Activated T-helper 2 cell treated with anti-CD3 and anti-CD28 coated beads, Interferon-gamma antibody, Interleukin-2, Interleukin-4, amounts not matched to agents 10 μg/mL and 5 μg/mL and 100 μg/mL, durations not matched to agents 14 hours and 24 hours and 36 hours (primary cell): ENCODE results near the gene GAB2. TPM values are rescaled to one million over a fixed set of nuclear protein-coding genes. Genes with fewer than 3 reads are reported as not detected.
"Not testable (repeated sequence)": the region's sequence is repeated elsewhere in the genome, so short reads cannot be mapped to it uniquely, and the experiment has no call there.

Source experiments
- DNase-seq: peaks from one replicate; pipeline ENCODE4 v3.0.0; 2021; ENCODE audit warnings: low spot score
- H3K27ac Mint-ChIP-seq: one replicate; pipeline ENCODE4 v1.8.0; 2021; ENCODE audit warnings: mixed read lengths
- H3K27me3 Mint-ChIP-seq: one replicate; pipeline ENCODE4 v1.8.0; 2021; ENCODE audit warnings: low read depth, mixed read lengths
- H3K36me3 Mint-ChIP-seq: one replicate; pipeline ENCODE4 v1.8.0; 2021; ENCODE audit warnings: low read depth, mixed read lengths
- H3K4me1 Mint-ChIP-seq: one replicate; pipeline ENCODE4 v1.8.0; 2021; ENCODE audit warnings: low read depth, mixed read lengths
- H3K4me3 Mint-ChIP-seq: one replicate; pipeline ENCODE4 v1.8.0; 2021; ENCODE audit warnings: low read depth, mild to moderate bottlenecking, moderate library complexity, mixed read lengths
- H3K9me3 Mint-ChIP-seq: one replicate; pipeline ENCODE4 v1.8.0; 2021; ENCODE audit warnings: mixed read lengths
- intact Hi-C: fragments of 100-400 bp; cut with micrococcal nuclease; formaldehyde crosslinking; loops from one replicate; pipeline ENCODE4 v1.15.1; 2023
- total RNA-seq: library from RNA; stranded (reverse); gene quantifications from 2 replicates; pipeline ENCODE4 v1.2.3, GENCODE V29; 2022

The GAB2 gene
- total RNA-seq, 1 donor from 2014 or later = 32.8 TPM

DNA sequence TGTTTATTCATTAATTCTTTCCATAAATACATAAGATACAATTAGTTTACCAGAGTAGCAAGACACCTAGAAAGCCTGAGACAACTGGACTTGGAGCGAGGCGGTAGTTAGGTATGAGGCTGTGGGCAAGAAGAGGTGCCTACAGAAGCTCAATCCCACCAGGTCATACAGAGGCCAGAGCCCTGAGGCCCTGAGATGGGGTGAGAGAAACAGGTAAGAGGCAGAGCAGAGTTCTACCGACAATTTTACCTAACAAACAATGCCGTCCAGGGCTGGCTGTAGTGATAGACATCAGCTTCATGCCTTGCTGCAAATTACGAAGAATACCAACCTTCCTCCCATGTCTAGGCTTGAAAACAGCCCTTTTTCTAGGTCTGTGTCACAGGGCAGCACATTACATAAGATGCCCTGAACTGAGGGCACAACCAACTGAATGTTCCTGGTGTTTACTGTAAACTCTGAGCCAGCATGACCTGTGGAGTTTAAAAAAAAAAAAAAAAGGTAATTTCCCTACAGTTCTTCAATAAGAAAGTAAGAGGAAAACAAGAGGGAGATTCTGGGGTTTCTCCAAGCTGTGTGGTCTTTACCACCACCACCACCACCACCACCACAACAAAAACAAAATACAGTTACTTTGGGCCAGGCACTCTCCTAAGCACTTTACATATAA is 105.8 kb downstream of the GAB2 start:
- no peak for DNase-seq
- Mint-ChIP-seq H3K27ac (peak overlapping the region; percentile 63), H3K4me3 (no peak overlapping the region), H3K4me1 (peaks cover 84% of the 10 kb centered on the region), H3K9me3 (peaks cover 6% of the 10 kb centered on the region), H3K36me3 (peaks cover 44% of the 10 kb centered on the region), H3K27me3 (no peaks in the 10 kb centered on the region)
- intact Hi-C loops = loop anchor here (1.0 to 5.0 kb wide), 4 partner anchors 20 to 85 kb away; no protein-coding TSS in a partner anchor

GRCh38 chr11:78310500-78310909 is 107.1 kb downstream of the GAB2 start:
- Mint-ChIP-seq H3K9me3 (no peaks in the 10 kb centered on the region), H3K4me1 (peaks cover 77% of the 10 kb centered on the region), H3K36me3 (peaks cover 35% of the 10 kb centered on the region), H3K27me3 (no peaks in the 10 kb centered on the region), H3K27ac (peak overlapping the region; percentile 49), H3K4me3 (peak overlapping the region; percentile 38)
- intact Hi-C loops = loop anchor here (5.0 kb wide), 2 partner anchors 42 to 83 kb away; no protein-coding TSS in a partner anchor
- DNase-seq = no peak

DNA sequence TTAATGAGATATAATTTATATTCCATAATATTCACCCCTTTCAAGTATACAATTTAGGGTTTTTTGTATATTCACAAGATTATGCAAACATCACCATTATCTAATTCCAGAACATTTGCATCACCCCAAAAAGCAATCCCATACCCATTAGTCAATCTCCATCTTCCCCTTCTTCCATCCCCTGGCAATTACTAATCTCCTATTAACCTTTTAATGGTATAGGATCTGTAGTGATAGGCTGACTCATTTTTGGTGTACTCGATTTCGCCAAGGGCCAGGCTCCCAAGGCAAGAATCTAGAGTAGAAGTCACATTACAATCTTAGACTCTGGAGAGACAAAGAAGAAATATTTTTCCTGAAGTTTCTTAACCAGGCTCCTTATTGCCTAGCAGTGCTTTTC is 113.4 kb downstream of the GAB2 start:
- no peak overlapping the region for H3K4me3 Mint-ChIP-seq

GRCh38 chr11:78300108-78300839 is 117.3 kb downstream of the GAB2 start:
- no peak overlapping the region for H3K4me3 Mint-ChIP-seq
- peaks cover 64% of the 10 kb centered on the region for H3K4me1 Mint-ChIP-seq
- no peaks in the 10 kb centered on the region for H3K27me3 Mint-ChIP-seq
- peaks cover 66% of the 10 kb centered on the region for H3K36me3 Mint-ChIP-seq
- H3K27ac Mint-ChIP-seq = no peak overlapping the region
- H3K9me3 Mint-ChIP-seq = peaks cover 18% of the 10 kb centered on the region
- intact Hi-C loops = no loop called here
- no peak for DNase-seq

More for the DNA sequence above, 113.4 kb downstream of the GAB2 start:
- Mint-ChIP-seq H3K27ac (no peak overlapping the region), H3K36me3 (peaks cover 52% of the 10 kb centered on the region), H3K9me3 (peaks cover 7% of the 10 kb centered on the region), H3K27me3 (no peaks in the 10 kb centered on the region), H3K4me1 (peaks cover 53% of the 10 kb centered on the region)
- no peak for DNase-seq
- intact Hi-C loops = no loop called here

DNA sequence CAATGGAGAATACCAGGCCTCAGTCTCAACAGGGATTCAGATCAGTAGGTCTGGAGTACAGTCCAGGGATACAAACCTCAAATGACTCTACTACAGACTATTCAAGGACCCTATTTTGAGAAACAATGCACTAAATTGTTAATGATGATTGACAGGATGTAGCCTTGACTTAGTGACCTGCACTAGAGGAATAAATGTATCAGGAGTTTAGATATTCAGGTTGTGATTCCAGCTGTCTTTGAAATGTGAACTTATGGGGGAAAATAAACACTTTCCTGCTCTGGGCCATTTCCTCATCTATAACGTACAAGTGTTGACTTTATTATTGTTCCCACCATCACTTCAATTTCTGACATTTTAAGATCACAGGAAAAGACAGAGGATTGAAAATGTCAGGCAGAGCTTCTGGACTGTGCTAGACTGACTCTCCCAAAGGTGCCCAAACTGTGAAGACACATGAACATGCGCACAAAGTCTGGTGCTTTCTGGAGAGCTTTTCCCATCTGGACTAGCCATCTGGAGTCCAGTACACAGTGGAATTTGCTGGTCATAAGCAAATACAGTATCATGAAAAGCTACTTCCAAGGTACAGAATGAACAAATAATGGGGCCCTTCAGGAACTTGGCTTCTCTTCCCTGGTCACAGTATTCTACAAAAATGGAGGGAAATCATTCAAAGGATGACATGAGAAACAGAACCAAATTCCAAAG is 118.5 kb downstream of the GAB2 start:
- Mint-ChIP-seq H3K36me3 (peaks cover 67% of the 10 kb centered on the region), H3K9me3 (peaks cover 20% of the 10 kb centered on the region), H3K4me1 (peaks cover 61% of the 10 kb centered on the region), H3K27me3 (no peaks in the 10 kb centered on the region), H3K4me3 (no peak overlapping the region), H3K27ac (no peak overlapping the region)
- intact Hi-C loops = loop anchor here (10.0 kb wide), 1 partner anchor 96 kb away; no protein-coding TSS in a partner anchor
- no peak for DNase-seq

GRCh38 chr11:78298291-78298771 is 119.3 kb downstream of the GAB2 start:
- DNase-seq = no peak
- H3K4me3 Mint-ChIP-seq = no peak overlapping the region
- peak overlapping the region; percentile 64 for H3K27ac Mint-ChIP-seq
- H3K4me1 Mint-ChIP-seq = peaks cover 63% of the 10 kb centered on the region
- peaks cover 24% of the 10 kb centered on the region for H3K9me3 Mint-ChIP-seq
- intact Hi-C loops = loop anchor here (10.0 kb wide), 1 partner anchor 96 kb away; no protein-coding TSS in a partner anchor
- H3K27me3 Mint-ChIP-seq = no peaks in the 10 kb centered on the region
- H3K36me3 Mint-ChIP-seq = peaks cover 68% of the 10 kb centered on the region

DNA sequence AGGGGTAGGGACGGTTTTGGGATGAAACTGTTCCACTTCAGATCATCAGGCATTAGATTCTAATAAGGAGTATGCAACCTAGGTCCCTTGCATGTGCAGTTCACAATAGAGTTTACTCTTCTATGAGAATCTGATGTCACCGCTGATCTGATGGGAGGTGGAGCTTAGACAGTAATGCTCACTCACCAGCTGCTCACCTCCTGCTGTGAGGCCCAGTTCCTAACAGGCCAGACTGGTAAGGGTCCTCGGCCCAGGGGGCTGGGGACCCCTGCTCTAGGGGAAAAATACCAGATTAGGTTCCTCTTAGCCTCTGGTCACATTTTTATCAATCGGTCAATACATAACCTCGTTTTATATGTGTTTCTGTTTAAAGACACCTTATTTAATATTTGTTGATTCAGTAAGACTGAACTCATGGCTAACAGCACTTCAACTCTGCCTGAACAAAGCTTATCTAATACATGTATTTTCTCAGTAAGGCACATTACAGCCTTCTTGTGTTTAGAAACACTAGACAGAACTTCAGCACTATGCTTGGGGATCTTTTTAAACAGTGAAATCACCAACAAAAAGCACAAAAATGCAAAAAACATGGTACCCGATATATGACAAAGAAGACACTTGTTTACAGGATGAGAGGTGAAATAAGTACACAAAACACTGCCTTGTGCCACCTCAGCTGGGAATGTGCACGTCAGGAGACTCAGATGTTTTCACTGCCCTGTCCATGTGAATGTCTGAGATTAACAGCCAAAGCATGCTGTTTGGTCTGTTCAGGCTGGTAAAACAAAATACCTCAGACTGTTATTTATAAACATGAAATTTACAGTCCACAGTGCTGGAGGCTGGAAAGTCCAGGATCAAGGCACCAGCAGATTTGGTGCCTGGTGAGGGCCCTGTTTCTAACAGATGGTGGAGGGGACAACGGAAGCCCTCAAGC is 121.4 kb downstream of the GAB2 start:
- intact Hi-C loops = loop anchor here (10.0 kb wide), 1 partner anchor 99 kb away; no protein-coding TSS in a partner anchor
- H3K9me3 Mint-ChIP-seq = peaks cover 17% of the 10 kb centered on the region
- peaks cover 59% of the 10 kb centered on the region for H3K36me3 Mint-ChIP-seq
- H3K4me1 Mint-ChIP-seq = peaks cover 73% of the 10 kb centered on the region
- H3K27ac Mint-ChIP-seq = peak overlapping the region; percentile 6
- H3K4me3 Mint-ChIP-seq = no peak overlapping the region
- no peaks in the 10 kb centered on the region for H3K27me3 Mint-ChIP-seq
- DNase-seq = no peak

- Mint-ChIP-seq H3K4me1 (peaks cover 77% of the 10 kb centered on the region), H3K4me3 (no peak overlapping the region), H3K27ac (peak overlapping the region; percentile 78), H3K36me3 (peaks cover 66% of the 10 kb centered on the region), H3K27me3 (no peaks in the 10 kb centered on the region), H3K9me3 (peaks cover 23% of the 10 kb centered on the region)
- no peak for DNase-seq
- intact Hi-C loops = loop anchor here (10.0 kb wide), 1 partner anchor 99 kb away; no protein-coding TSS in a partner anchor
Measured at GRCh38 chr11:78295347-78295746, 122.3 kb downstream of the GAB2 start.

DNA sequence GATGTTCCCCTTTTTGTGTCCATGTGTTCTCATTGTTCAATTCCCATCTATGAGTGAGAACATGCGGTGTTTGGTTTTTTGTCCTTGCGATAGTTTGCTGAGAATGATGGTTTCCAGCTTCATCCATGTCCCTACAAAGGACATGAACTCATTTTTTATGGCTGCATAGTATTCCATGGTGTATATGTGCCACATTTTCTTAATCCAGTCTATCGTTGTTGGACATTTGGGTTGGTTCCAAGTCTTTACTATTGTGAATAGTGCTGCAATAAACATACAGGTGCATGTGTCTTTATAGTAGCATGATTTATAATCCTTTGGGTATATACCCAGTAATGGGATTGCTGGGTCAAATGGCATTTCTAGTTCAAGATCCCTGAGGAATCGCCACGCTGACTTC is 123.5 kb downstream of the GAB2 start:
- DNase-seq, H3K4me3 Mint-ChIP-seq, H3K27me3 Mint-ChIP-seq, H3K27ac Mint-ChIP-seq: not testable (repeated sequence)
- Mint-ChIP-seq H3K36me3 (peaks cover 71% of the 10 kb centered on the region), H3K9me3 (peaks cover 34% of the 10 kb centered on the region), H3K4me1 (peaks cover 79% of the 10 kb centered on the region)
- intact Hi-C loops = loop anchor here (5.0 to 10.0 kb wide), 3 partner anchors 47 to 268 kb away; no protein-coding TSS in a partner anchor

DNA sequence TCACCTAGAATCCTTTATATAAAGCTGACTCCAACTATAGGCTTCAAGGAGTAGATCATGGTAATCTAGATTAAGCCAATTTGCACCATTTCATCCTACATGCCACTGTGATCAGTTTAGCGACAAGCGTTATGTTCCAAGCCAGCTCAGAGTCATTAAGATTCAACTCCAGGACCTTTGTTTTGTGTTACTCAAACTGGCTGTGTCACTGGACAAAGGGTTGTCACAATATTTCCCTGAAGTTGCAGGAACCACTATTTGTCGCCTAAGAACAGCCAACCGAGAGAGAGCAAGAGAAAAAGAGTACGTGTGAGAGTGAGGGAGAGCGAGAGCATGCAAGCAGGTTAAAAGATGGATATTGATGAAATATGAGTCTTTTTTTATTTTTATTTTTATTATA is 124.1 kb downstream of the GAB2 start:
- Mint-ChIP-seq H3K27ac (peak overlapping the region; percentile 92), H3K27me3 (no peaks in the 10 kb centered on the region), H3K4me3 (no peak overlapping the region), H3K4me1 (peaks cover 78% of the 10 kb centered on the region), H3K9me3 (peaks cover 38% of the 10 kb centered on the region), H3K36me3 (peaks cover 72% of the 10 kb centered on the region)
- intact Hi-C loops = loop anchor here (2.0 to 10.0 kb wide), 4 partner anchors 46 to 269 kb away; no protein-coding TSS in a partner anchor
- no peak for DNase-seq

GRCh38 chr11:78292109-78292803 is 125.4 kb downstream of the GAB2 start:
- peak overlapping the region; percentile 92 for H3K27ac Mint-ChIP-seq
- intact Hi-C loops = loop anchor here (1.0 to 10.0 kb wide), 8 partner anchors 20 to 270 kb away; no protein-coding TSS in a partner anchor
- DNase-seq = peak; percentile 67
- H3K9me3 Mint-ChIP-seq = peaks cover 43% of the 10 kb centered on the region
- H3K27me3 Mint-ChIP-seq = no peaks in the 10 kb centered on the region
- H3K4me3 Mint-ChIP-seq = peak overlapping the region; percentile 54
- peaks cover 67% of the 10 kb centered on the region for H3K4me1 Mint-ChIP-seq
- H3K36me3 Mint-ChIP-seq = peaks cover 69% of the 10 kb centered on the region
